Peyer's patch (tissue), 4 donors: ENCODE data around the gene ADM2.

ENCODE experiments used
- CTCF ChIP-seq, 6 experiments: fragments of 450-650 bp in 4 of 6; fragments of 200-600 bp in 2 of 6; sonication (generic) in 1 of 6; IDR thresholded peaks; one replicate each; pipeline ENCODE4 v1.5.1; 2017 to 2019; ENCODE audit warnings: antibody characterized with exemption in 6 of 6, mild to moderate bottlenecking in 3 of 6, moderate library complexity in 1 of 6
- POLR2A ChIP-seq, 2 donors: fragments of 450-650 bp; IDR thresholded peaks; one replicate each; pipeline ENCODE4 v1.5.1; 2017; ENCODE audit warnings: antibody characterized with exemption in 2 of 2, mild to moderate bottlenecking in 2 of 2, moderate library complexity in 2 of 2

GRCh38 chr22:50505776-50506610 lies 24.6 kb downstream of the ADM2 start:
- TF ChIP-seq POLR2A (IDR thresholded peaks at IDR 0.05) (no peak), CTCF (IDR thresholded peaks at IDR 0.05) (no peak)
